ENCODE data around the gene CTBP2. TPM values are rescaled to one million over a fixed set of nuclear protein-coding genes. Genes with fewer than 3 reads are reported as not detected.

Gene CTBP2
- total RNA-seq, 4 donors from 2014 or later = 74.8 to 103 (median 79.2) TPM

DNA sequence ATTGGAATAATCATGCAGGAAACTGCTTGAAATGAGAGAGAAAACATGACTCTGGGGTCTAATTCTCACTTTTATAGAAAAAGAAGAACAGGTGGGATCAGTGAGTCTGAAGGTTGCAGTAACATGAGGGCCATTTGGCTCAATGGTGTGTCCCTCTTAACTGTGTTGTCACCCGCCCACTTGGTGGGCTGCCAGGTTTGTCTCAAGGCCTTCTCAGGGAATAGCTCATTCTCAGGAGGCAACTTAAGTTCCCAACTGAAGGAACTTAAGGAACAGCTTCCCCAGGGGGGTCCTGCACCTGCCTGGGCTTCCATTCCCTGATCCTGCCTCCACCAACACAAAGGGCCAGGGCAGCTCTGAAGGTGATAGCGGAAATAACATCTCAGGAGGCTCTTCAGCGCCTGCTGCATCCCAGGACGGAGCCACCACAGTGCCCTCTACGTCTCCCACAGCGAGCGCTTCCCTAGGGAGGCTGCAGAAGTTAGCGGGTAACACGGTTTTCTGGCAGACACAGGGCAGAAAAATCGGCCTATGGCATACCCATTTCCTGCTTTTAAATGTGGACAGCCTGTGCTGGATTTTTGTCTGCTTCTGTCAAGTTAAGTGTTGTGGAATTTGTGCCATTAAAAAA lies 129.7 kb downstream of the CTBP2 start:
- no peaks in the 10 kb centered on the region for H3K27me3 ChIP-seq
- no peak overlapping the region for H3K27ac ChIP-seq
- no peak for TF ChIP-seq POLR2A (IDR thresholded peaks at IDR 0.05)
- no peak for TF ChIP-seq POLR2AphosphoS5 (IDR thresholded peaks at IDR 0.05)
- no peak for TF ChIP-seq EP300 (IDR thresholded peaks at IDR 0.05)
- no peak for TF ChIP-seq CTCF (IDR thresholded peaks at IDR 0.05)
- no peak overlapping the region for H3K4me3 ChIP-seq
- ATAC-seq = no peak
- 85 to 96% methylated on average over 8 to 9 of the region's 10 CpGs for WGBS, 2 donors (ENCODE audit: low coverage in 1 of 2)
- H3K4me1 ChIP-seq = peaks cover 0 to 71% (median 16%) of the 10 kb centered on the region in 3 donors
- no peaks in the 10 kb centered on the region for H3K9me3 ChIP-seq
- peaks cover 0 to 29% of the 10 kb centered on the region in 2 donors for H3K36me3 ChIP-seq

DNA sequence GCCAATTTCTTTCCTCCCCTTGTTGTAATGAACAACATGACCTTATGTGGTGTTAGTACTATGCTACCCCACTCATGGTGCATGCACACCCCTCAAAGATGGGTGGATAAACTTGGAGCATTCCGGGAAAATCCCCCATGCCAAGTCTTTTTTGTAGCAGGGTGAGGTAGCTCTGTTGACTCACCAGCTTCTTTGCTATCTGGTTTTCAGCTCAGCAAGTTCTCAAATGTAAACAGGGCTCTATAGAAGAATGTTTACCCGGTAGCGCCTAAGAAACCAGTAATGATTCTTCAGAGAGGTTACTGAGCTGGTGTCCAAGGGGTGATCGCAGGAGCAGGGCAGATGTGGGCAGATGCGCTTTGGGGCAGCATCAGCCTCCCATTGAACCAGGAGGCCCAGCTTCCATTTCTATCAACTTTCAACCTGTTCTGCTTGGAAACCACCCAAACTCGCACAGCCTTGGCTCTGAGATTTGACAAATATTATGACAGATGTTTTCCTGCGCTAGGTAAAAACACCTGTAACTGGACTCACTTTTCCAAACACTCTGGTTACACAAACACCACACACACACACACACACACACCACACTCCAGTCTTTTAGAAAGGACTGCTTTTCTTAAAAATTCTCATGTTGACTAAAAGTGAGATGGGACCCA lies 130.7 kb downstream of the CTBP2 start:
- Histone ChIP-seq H3K4me1 (peaks cover 0 to 71% (median 9%) of the 10 kb centered on the region in 3 donors), H3K4me3 (no peak overlapping the region), H3K27me3 (no peaks in the 10 kb centered on the region), H3K9me3 (no peaks in the 10 kb centered on the region), H3K27ac (no peak overlapping the region), H3K36me3 (peaks cover 0 to 29% of the 10 kb centered on the region in 2 donors)
- WGBS, 2 donors (ENCODE audit: low coverage in 1 of 2) = 64 to 75% methylated on average over 5 to 7 of the region's 7 CpGs
- TF ChIP-seq POLR2AphosphoS5 (IDR thresholded peaks at IDR 0.05) (no peak), POLR2A (IDR thresholded peaks at IDR 0.05) (no peak), EP300 (IDR thresholded peaks at IDR 0.05) (no peak), CTCF (IDR thresholded peaks at IDR 0.05) (no peak)
- ATAC-seq = no peak

DNA sequence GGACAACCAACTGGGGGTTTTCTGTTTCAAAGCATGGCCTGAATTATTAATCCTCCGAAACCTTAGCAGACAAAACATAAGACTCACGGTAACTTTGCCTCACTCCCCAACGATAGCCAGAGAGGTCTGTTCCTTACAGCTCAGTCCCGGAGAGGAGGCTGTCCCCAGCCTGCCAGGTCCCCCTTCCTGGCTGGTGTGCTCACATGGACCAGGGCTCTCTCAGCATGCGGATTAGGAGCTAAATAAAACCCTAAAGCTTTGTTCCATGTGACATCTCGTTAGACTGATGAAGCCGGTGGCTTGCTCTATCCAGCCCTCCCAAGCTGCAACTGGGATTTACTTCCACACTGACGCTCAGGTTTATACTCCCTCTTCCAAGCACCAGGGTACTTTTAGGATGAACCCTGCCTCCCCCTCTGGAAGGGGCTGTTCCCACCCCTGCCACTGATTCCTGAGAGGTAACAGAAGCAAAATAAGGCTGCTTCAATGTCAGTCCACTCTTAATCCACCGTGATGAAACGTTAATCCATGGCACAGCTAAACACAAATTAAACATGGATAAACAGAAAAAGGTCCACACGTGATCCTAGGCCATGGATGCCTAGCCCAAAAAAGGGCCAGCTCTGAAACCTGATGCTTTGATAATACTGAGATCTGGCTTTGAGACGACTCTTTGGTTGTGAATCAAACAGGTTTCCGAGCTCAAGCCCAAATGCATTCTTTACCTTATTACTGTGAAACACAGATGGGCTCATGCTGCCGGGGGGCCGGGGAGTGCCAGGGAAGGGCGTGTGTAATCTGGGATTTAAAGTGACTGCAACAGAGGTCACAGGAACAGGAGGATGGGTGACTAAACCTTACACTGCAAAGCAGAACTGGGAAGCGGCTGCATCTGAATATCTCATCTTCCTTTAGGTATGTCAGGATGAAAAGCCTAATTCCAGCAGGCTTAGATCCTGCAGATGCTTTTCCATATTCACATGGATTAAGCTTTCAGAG lies 132.2 kb downstream of the CTBP2 start:
- peaks cover 0 to 81% (median 16%) of the 10 kb centered on the region in 3 donors for H3K4me1 ChIP-seq

More for the DNA sequence above, 132.2 kb downstream of the CTBP2 start:
- 55 to 58% methylated on average over 8 to 13 of the region's 17 CpGs for WGBS, 2 donors (ENCODE audit: low coverage in 1 of 2)
- Histone ChIP-seq H3K4me3 (no peak overlapping the region), H3K27ac (peak overlapping the region in 2 of 4 donors; percentile 21 to 23), H3K27me3 (no peaks in the 10 kb centered on the region), H3K36me3 (peaks cover 0 to 25% of the 10 kb centered on the region in 2 donors), H3K9me3 (no peaks in the 10 kb centered on the region)
- ATAC-seq = no peak
- TF ChIP-seq EP300 (IDR thresholded peaks at IDR 0.05) (no peak), CTCF (IDR thresholded peaks at IDR 0.05) (no peak), POLR2A (IDR thresholded peaks at IDR 0.05) (no peak), POLR2AphosphoS5 (IDR thresholded peaks at IDR 0.05) (no peak)

All from gastroesophageal sphincter (tissue), 4 donors.